Stimulated activated naive CD4-positive, alpha-beta T cell (primary cell): Measurements from ENCODE around the gene CD320.

ENCODE experiments used
- DNase-seq, 6 experiments: peaks; one replicate each; lab custom pipeline; 2025; lab: John Stamatoyannopoulos, UW

The CD320 gene

GRCh38 chr19:8254286-8255001 is 53.7 kb downstream of the CD320 start:
- DNase-seq, result no peak

GRCh38 chr19:8253678-8254077 is 54.5 kb downstream of the CD320 start:
- DNase-seq, result no peak

- DNase-seq, result peak; percentile 48 to 87 (median 78)
These were observed 55.1 kb downstream of the CD320 start for GRCh38 chr19:8252922-8253589.
